A549 (cell line): Measurements from ENCODE around the gene SLFN5. TPM values are rescaled to one million over a fixed set of nuclear protein-coding genes. Genes with fewer than 3 reads are reported as not detected.

Source experiments
- ATAC-seq, 2 experiments: fragments of 200-7000 bp in 1 of 2; fragments of >200 bp in 1 of 2; cut with Nextera tagmentation in 1 of 2; cut with Tn5 transposase in 1 of 2; 3 replicates each; pipeline versions ENCODE4 v1.8.0 to v1.9.1; 2018 to 2020; ENCODE audit warnings: mild to moderate bottlenecking in 1 of 2, moderate library complexity in 1 of 2
- CTCF ChIA-PET: fragments of 300-600 bp; sonication (Branson Sonifier 250); formaldehyde crosslinking; extraction: SDS; loops from one replicate; lab custom pipeline; 2021; ENCODE audit warnings: antibody characterized with exemption, inconsistent platforms; lab: Yijun Ruan, JAX
- POLR2A ChIA-PET: fragments of 350-600 bp; formaldehyde crosslinking; extraction: SDS; loops from one replicate; lab custom pipeline; 2021; ENCODE audit warnings: antibody characterized with exemption, inconsistent platforms; lab: Yijun Ruan, JAX
- DNase-seq, 2 experiments: peaks; one replicate each; pipeline versions ENCODE4 v3.0.0 to v3.0.0-alpha.2; 2011 to 2016; ENCODE audit warnings: low read depth in 1 of 2, low spot score in 1 of 2
- FAIRE-seq: peaks from 2 replicates; lab custom pipeline; 2011; peaks lifted over from hg19 to GRCh38; lab: Jason Lieb, UNC
- H3K27ac ChIP-seq, 2 experiments: fragments of >200 bp; sonication (Bioruptor Twin); formaldehyde crosslinking; 3 replicates each; pipeline ENCODE4 v1.5.1; 2016 to 2017
- H3K4me1 ChIP-seq: fragments of >200 bp; sonication (Bioruptor Twin); formaldehyde crosslinking; 3 replicates; pipeline ENCODE4 v1.6.1; 2016
- H3K4me2 ChIP-seq: fragments of >200 bp; sonication (Bioruptor Twin); formaldehyde crosslinking; 3 replicates; pipeline ENCODE4 v1.6.1; 2016
- H3K4me3 ChIP-seq: fragments of >200 bp; sonication (Bioruptor Twin); formaldehyde crosslinking; 3 replicates; pipeline ENCODE4 v1.5.1; 2016
- H3K9me3 ChIP-seq: fragments of >200 bp; sonication (Bioruptor Twin); formaldehyde crosslinking; 3 replicates; pipeline ENCODE4 v1.6.1; 2016
- BCL3 ChIP-seq: fragments of >200 bp; sonication (Bioruptor Twin); formaldehyde crosslinking; IDR thresholded peaks from 3 replicates; pipeline ENCODE4 v1.6.1; 2016
- CEBPB ChIP-seq, 2 experiments: fragments of >200 bp in 1 of 2; sonication (Bioruptor Twin) in 1 of 2; formaldehyde crosslinking in 1 of 2; IDR thresholded peaks; 2 replicates each; pipeline ENCODE4 v1.6.1; 2012 to 2016
- CHD2 ChIP-seq: fragments of 150-350 bp; IDR thresholded peaks from 2 replicates; pipeline ENCODE4 v1.6.1; 2014; ENCODE audit warnings: low read length; ENCODE audit not compliant: partially characterized antibody
- EHF ChIP-seq: fragments of 250-450 bp; sonication (Bioruptor Pico); IDR thresholded peaks from 2 replicates; pipeline ENCODE4 v1.5.0; 2020; ENCODE audit warnings: mild to moderate bottlenecking
- EHMT2 ChIP-seq: fragments of 200-600 bp; sonication (generic); IDR thresholded peaks from 2 replicates; pipeline ENCODE4 v1.6.1; 2016; ENCODE audit warnings: antibody characterized with exemption, low read depth, mild to moderate bottlenecking, moderate library complexity
- EP300 ChIP-seq, 2 experiments: fragments of >200 bp; sonication (Bioruptor Twin); formaldehyde crosslinking; IDR thresholded peaks; 2 replicates in 1 of 2; 3 replicates in 1 of 2; pipeline ENCODE4 v1.6.1; 2016 to 2017
- ESRRA ChIP-seq: fragments of 150-350 bp; IDR thresholded peaks from 2 replicates; pipeline ENCODE4 v1.6.1; 2014; ENCODE audit warnings: mild to moderate bottlenecking, low read length, borderline replicate concordance
- GATA3 ChIP-seq: IDR thresholded peaks from 2 replicates; pipeline ENCODE4 v1.6.1; 2012; ENCODE audit warnings: borderline replicate concordance
- HDAC2 ChIP-seq: fragments of 200-600 bp; sonication (generic); IDR thresholded peaks from 2 replicates; pipeline ENCODE4 v1.6.1; 2016
- HOXA7 ChIP-seq: fragments of 250-450 bp; sonication (Bioruptor Pico); IDR thresholded peaks from 2 replicates; pipeline ENCODE4 v1.5.0; 2020; ENCODE audit warnings: mild to moderate bottlenecking, moderate library complexity
- HOXB13 ChIP-seq: fragments of 250-450 bp; sonication (Bioruptor Pico); IDR thresholded peaks from 2 replicates; pipeline ENCODE4 v1.5.0; 2020; ENCODE audit warnings: low read depth, mild to moderate bottlenecking, moderate library complexity
- HOXB5 ChIP-seq: fragments of 250-450 bp; sonication (Bioruptor Pico); IDR thresholded peaks from 2 replicates; pipeline ENCODE4 v1.5.0; 2020; ENCODE audit warnings: mild to moderate bottlenecking, moderate library complexity
- KDM5A ChIP-seq: fragments of 200-600 bp; sonication (generic); IDR thresholded peaks from 2 replicates; pipeline ENCODE4 v1.6.1; 2016; ENCODE audit warnings: antibody characterized with exemption, mild to moderate bottlenecking
- MAX ChIP-seq: IDR thresholded peaks from 2 replicates; pipeline ENCODE4 v1.6.1; 2012
- MAZ ChIP-seq: fragments of 150-350 bp; IDR thresholded peaks from 2 replicates; pipeline ENCODE4 v1.6.1; 2014; ENCODE audit warnings: antibody characterized with exemption, low read depth, low read length, borderline replicate concordance
- NR3C1 ChIP-seq: fragments of >200 bp; sonication (Bioruptor Twin); formaldehyde crosslinking; IDR thresholded peaks from 3 replicates; pipeline ENCODE4 v1.6.1; 2017
- PHF8 ChIP-seq: fragments of 200-600 bp; sonication (generic); IDR thresholded peaks from 2 replicates; pipeline ENCODE4 v1.6.1; 2016; ENCODE audit warnings: low read depth, mild to moderate bottlenecking, antibody characterized with exemption, moderate library complexity, borderline replicate concordance
- RAD21 ChIP-seq, 2 experiments: fragments of >200 bp in 1 of 2; sonication (Bioruptor Twin) in 1 of 2; formaldehyde crosslinking in 1 of 2; IDR thresholded peaks in 1 of 2; conservative IDR thresholded peaks in 1 of 2; 2 replicates in 1 of 2; 3 replicates in 1 of 2; pipeline ENCODE4 v1.6.1; 2012 to 2018; ENCODE audit warnings: inconsistent platforms in 1 of 2
- RFX5 ChIP-seq: fragments of 450-650 bp; IDR thresholded peaks from 2 replicates; pipeline ENCODE4 v1.7.1; 2014; ENCODE audit warnings: antibody characterized with exemption, mild to moderate bottlenecking, moderate library complexity
- TP53 ChIP-seq: fragments of 250-450 bp; sonication (Bioruptor Pico); IDR thresholded peaks from 2 replicates; pipeline ENCODE4 v1.5.0; 2021; ENCODE audit warnings: mild to moderate bottlenecking, moderate library complexity
- USF2 ChIP-seq: fragments of 450-650 bp; IDR thresholded peaks from 2 replicates; pipeline ENCODE4 v1.6.1; 2014; ENCODE audit warnings: antibody characterized with exemption
- ZC3H11A ChIP-seq: fragments of 450-650 bp; IDR thresholded peaks from 2 replicates; pipeline ENCODE4 v1.6.1; 2014; ENCODE audit warnings: antibody characterized with exemption, mild to moderate bottlenecking
- ZFP36 ChIP-seq: fragments of 450-650 bp; IDR thresholded peaks from 2 replicates; pipeline ENCODE4 v1.6.1; 2014; ENCODE audit warnings: borderline replicate concordance; ENCODE audit not compliant: partially characterized antibody
- ZNF302 ChIP-seq: fragments of 250-450 bp; sonication (Bioruptor Pico); IDR thresholded peaks from 2 replicates; pipeline ENCODE4 v1.9.0; 2021; ENCODE audit warnings: inconsistent platforms, mild to moderate bottlenecking, moderate library complexity
- ZSCAN20 ChIP-seq: fragments of 250-450 bp; sonication (Bioruptor Pico); IDR thresholded peaks from 2 replicates; pipeline ENCODE4 v1.8.0; 2022; ENCODE audit warnings: mild to moderate bottlenecking, moderate library complexity
- WGBS: methylation state at CpG from one replicate; pipeline ENCODE4 v1.1.6; 2017; ENCODE audit errors: missing lambda C conversion rate; 5-methylcytosine and 5-hydroxymethylcytosine counted together
- polyA plus RNA-seq, 4 experiments: library from polyadenylated mRNA; depleted of rRNA in 3 of 4; stranded (reverse); fragments of >200 nt; fragmentation: RNase III in 1 of 4; extraction: RNeasy Plus Mini Kit Qiagen cat#74134 plus additional on column Dnase treatment in 1 of 4; gene quantifications; 2 replicates in 3 of 4; 3 replicates in 1 of 4; pipeline ENCODE4 v1.2.3, GENCODE V29; 2011 to 2017
- TF ChIP-seq, protein P1 (sequence below): IDR thresholded peaks from 2 replicates; pipeline ENCODE4 v1.6.1; 2012
- TF ChIP-seq, protein P2 (sequence below): fragments of 250-450 bp; sonication (Bioruptor Pico); IDR thresholded peaks from 2 replicates; pipeline ENCODE4 v1.5.0; 2020; ENCODE audit warnings: low read depth, mild to moderate bottlenecking, moderate library complexity
- TF ChIP-seq, protein P3 (sequence below): fragments of >200 bp; sonication (Bioruptor Twin); formaldehyde crosslinking; IDR thresholded peaks from 2 replicates; pipeline ENCODE4 v1.6.1; 2016

SLFN5 gene
- polyA plus RNA-seq, 2 of the 4 experiments (the other 2 are of a cell fraction) = 1.9 to 33.1 TPM

DNA sequence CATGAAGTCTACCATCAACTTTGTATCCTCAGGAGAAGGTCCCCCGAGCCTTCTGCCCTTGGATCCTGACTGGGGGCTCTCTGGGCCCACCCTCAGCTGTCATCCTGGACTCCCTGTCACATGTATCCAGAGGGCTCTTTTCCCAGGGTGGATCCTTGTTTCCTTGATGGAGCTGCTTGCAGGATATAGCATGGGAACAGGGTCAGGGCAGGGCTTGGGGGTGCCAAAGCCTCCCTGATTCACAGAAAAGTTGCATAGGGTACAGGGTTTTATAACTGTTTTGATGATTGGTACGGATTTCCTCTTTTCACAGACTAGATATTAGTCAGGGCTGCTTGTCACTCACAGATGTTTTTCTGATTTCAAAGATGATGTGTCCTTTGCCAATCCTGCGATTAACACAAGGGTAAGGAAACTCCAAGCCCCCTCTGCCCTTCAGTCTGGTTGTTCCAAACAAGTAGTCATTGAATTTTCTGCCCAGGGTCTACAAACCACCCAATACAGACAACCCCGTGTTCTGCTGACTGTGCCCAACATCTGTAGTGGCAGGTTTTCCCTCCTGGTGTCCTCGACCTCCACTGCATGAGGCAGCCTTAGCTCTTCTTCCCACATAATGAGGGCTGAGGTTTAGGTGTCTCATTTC, 28.1 kb upstream of the SLFN5 start (continued):
- TF ChIP-seq CEBPB (IDR thresholded peaks at IDR 0.05) (no peak), HOXB5 (CRISPR knock-in tag) (no peak), RAD21 (conservative IDR thresholded peaks at IDR 0.05 in 1 of 2, IDR thresholded peaks at IDR 0.05 in 1 of 2) (no peak), MAX (no peak), CHD2 (no peak)
- TF ChIP-seq, all 56 proteins: peak for 0

DNA sequence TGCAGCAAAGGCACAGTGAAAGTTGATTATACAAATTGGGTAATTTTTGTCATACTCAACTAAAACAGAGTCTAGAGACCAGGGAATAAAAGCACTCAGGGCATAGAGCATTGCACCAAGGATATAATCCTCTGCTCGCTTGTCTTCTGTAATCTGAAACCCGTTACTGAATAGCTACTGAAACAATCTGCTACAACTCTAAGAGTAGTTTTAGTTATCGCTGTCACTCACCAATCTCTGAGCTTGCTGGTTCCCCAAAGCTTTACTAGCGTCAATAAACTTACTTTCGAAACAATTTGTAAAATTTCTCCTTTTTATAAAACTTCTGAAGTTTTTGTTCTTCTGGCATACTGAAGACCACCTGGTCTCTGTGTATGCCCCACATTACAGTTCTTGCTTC, 25.8 kb upstream of the SLFN5 start:
- ChIA-PET CTCF (interaction anchor here (1.2 kb wide), 1 partner anchor 96 kb away, joined by 3 read pairs; no protein-coding TSS in a partner anchor), POLR2A (no interaction called here)
- Histone ChIP-seq H3K4me1 (no peaks in the 10 kb centered on the region), H3K9me3 (no peaks in the 10 kb centered on the region), H3K4me2 (no peak overlapping the region)
- ATAC-seq = no peak
- no peak for FAIRE-seq
- 67% methylated on average over 5 of the region's 5 CpGs for WGBS
- TF ChIP-seq USF2 (no peak), ZC3H11A (no peak), EHMT2 (no peak), RAD21 (conservative IDR thresholded peaks at IDR 0.05 in 1 of 2, IDR thresholded peaks at IDR 0.05 in 1 of 2) (no peak), TP53 (CRISPR knock-in tag) (no peak)
- TF ChIP-seq, protein P1, sequence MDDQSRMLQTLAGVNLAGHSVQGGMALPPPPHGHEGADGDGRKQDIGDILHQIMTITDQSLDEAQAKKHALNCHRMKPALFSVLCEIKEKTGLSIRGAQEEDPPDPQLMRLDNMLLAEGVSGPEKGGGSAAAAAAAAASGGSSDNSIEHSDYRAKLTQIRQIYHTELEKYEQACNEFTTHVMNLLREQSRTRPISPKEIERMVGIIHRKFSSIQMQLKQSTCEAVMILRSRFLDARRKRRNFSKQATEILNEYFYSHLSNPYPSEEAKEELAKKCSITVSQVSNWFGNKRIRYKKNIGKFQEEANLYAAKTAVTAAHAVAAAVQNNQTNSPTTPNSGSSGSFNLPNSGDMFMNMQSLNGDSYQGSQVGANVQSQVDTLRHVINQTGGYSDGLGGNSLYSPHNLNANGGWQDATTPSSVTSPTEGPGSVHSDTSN = no peak
- TF ChIP-seq, all 56 proteins: peak for 0
- DNase-seq = no peak
- H3K27ac ChIP-seq = no peak overlapping the region
- H3K4me3 ChIP-seq = no peak overlapping the region

DNA sequence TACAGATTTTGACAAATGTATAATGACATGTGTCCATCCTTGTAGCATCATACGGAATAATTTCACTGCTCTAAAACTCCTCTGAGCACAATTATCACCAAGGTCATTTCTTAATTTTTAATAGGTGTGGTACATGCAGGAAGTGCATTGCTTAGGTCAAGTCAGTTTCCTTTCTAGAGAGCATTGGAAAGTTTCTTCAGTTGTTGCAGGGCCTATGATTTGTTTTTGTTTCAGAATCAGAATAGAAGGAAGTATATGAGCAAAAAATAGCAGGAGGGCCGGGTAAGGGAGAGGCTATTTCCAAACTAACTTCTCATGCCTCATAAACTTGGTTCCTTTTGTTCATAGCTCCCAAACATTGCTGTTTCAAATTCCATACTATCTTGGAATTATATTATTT, 24.0 kb upstream of the SLFN5 start:
- FAIRE-seq = no peak
- CTCF ChIA-PET = no interaction called here
- TF ChIP-seq ZFP36 (no peak), HOXB13 (CRISPR knock-in tag) (no peak), NR3C1 (no peak), RAD21 (conservative IDR thresholded peaks at IDR 0.05 in 1 of 2, IDR thresholded peaks at IDR 0.05 in 1 of 2) (no peak), EHF (CRISPR knock-in tag) (no peak), HOXA7 (CRISPR knock-in tag) (no peak)
- TF ChIP-seq, all 56 proteins: peak for 0

GRCh38 chr17:35222452-35222851, 20.4 kb upstream of the SLFN5 start:
- Histone ChIP-seq H3K27ac (no peak overlapping the region), H3K9me3 (peaks cover 17% of the 10 kb centered on the region), H3K4me3 (no peak overlapping the region), H3K4me1 (no peaks in the 10 kb centered on the region), H3K4me2 (no peak overlapping the region)
- DNase-seq (no peak), FAIRE-seq (no peak), ATAC-seq (no peak)
- POLR2A ChIA-PET = no interaction called here
- TF ChIP-seq ZNF302 (CRISPR knock-in tag) (no peak), EP300 (IDR thresholded peaks at IDR 0.05) (no peak), KDM5A (no peak), PHF8 (no peak), HOXA7 (CRISPR knock-in tag) (no peak), RFX5 (no peak), NR3C1 (no peak), HDAC2 (no peak), BCL3 (no peak), MAZ (no peak), GATA3 (no peak), ESRRA (no peak), EHMT2 (no peak), ZSCAN20 (CRISPR knock-in tag) (no peak)
- TF ChIP-seq, protein P2, sequence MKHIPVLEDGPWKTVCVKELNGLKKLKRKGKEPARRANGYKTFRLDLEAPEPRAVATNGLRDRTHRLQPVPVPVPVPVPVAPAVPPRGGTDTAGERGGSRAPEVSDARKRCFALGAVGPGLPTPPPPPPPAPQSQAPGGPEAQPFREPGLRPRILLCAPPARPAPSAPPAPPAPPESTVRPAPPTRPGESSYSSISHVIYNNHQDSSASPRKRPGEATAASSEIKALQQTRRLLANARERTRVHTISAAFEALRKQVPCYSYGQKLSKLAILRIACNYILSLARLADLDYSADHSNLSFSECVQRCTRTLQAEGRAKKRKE = no peak
- TF ChIP-seq, protein P3, sequence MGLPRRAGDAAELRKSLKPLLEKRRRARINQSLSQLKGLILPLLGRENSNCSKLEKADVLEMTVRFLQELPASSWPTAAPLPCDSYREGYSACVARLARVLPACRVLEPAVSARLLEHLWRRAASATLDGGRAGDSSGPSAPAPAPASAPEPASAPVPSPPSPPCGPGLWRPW = no peak
- CTCF ChIA-PET = interaction anchor here (0.7 kb wide), 1 partner anchor 161 kb away, joined by 4 read pairs; no protein-coding TSS in a partner anchor
- WGBS = 89% methylated on average over 2 of the region's 2 CpGs

More for the DNA sequence above, 24.0 kb upstream of the SLFN5 start:
- H3K27ac ChIP-seq = no peak overlapping the region
- H3K9me3 ChIP-seq = peaks cover 17% of the 10 kb centered on the region
- 54% methylated on average over 2 of the region's 2 CpGs for WGBS
- H3K4me2 ChIP-seq = no peak overlapping the region
- DNase-seq (no peak), ATAC-seq (0 out of 6 replicates have a peak, but pooled peaks of 1 of the 2 experiments have one; percentile 34)
- no peaks in the 10 kb centered on the region for H3K4me1 ChIP-seq
- POLR2A ChIA-PET = no interaction called here
- H3K4me3 ChIP-seq = no peak overlapping the region
